K562 (cell line): ENCODE data around the gene GDAP2. TPM values are rescaled to one million over a fixed set of nuclear protein-coding genes. Genes with fewer than 3 reads are reported as not detected.

Experiments used
- CBX8 ChIP-seq: fragments of 200-600 bp; sonication (generic); IDR thresholded peaks from 2 replicates; pipeline ENCODE4 v1.6.1; 2012; ENCODE audit warnings: borderline replicate concordance, mixed run types, low read depth, mild to moderate bottlenecking, moderate library complexity, mixed read lengths, low read length, control low read depth, inconsistent platforms; ENCODE audit not compliant: poor library complexity, severe bottlenecking; ENCODE audit errors: extremely low read depth
- HDGF ChIP-seq: fragments of 450-650 bp; IDR thresholded peaks from 2 replicates; pipeline ENCODE4 v1.6.1; 2016
- MAFF ChIP-seq: IDR thresholded peaks from 2 replicates; pipeline ENCODE4 v1.6.1; 2012; ENCODE audit warnings: low read length, improper control_type of control experiment
- MAX ChIP-seq: sonication (generic); formaldehyde crosslinking; IDR thresholded peaks from 2 replicates; pipeline ENCODE4 v1.9.0; 2022; ENCODE audit warnings: mild to moderate bottlenecking, missing genetic modification reagents
- NR0B1 ChIP-seq: fragments of 450-650 bp; IDR thresholded peaks from one replicate; pipeline ENCODE4 v1.6.1; 2018; ENCODE audit warnings: mild to moderate bottlenecking, moderate library complexity; ENCODE audit not compliant: partially characterized antibody
- SFPQ ChIP-seq: fragments of 200-400 bp; formaldehyde crosslinking; IDR thresholded peaks from 2 replicates; pipeline ENCODE4 v1.6.1; 2017; ENCODE audit warnings: mild to moderate bottlenecking, low read depth, low read length, moderate library complexity
- SRF ChIP-seq, 2 experiments: fragments of 250-450, 450-650 bp in 1 of 2; sonication (Bioruptor Pico) in 1 of 2; sonication (generic) in 1 of 2; formaldehyde crosslinking; IDR thresholded peaks; 2 replicates each; pipeline versions ENCODE4 v1.5.0 to v1.5.1; 2020 to 2022; ENCODE audit warnings: mild to moderate bottlenecking in 1 of 2, missing genetic modification reagents in 1 of 2
- TSHZ1 ChIP-seq: fragments of 250-450 bp; sonication (Bioruptor Pico); IDR thresholded peaks from 2 replicates; pipeline ENCODE4 v1.4.0; 2020; ENCODE audit warnings: mild to moderate bottlenecking, moderate library complexity
- ZC3H11A ChIP-seq: IDR thresholded peaks from 2 replicates; pipeline ENCODE4 v1.6.1; 2012; ENCODE audit warnings: low read depth, low read length, improper control_type of control experiment
- polyA plus RNA-seq, 8 experiments: library from polyadenylated mRNA; depleted of rRNA in 4 of 8; stranded (reverse) in 5 of 8; unstranded in 3 of 8; fragments of >200 nt; fragmentation: Nextera tagmentation in 2 of 8; fragmentation: Illumina TruSeq in 1 of 8; extraction: Ambion mirVana in 2 of 8; extraction: Trizol in 1 of 8; gene quantifications; 2 replicates each; pipeline versions ENCODE4 v1.2.1 to v1.2.3, GENCODE V29; 2011 to 2014; ENCODE audit warnings: inconsistent platforms in 1 of 8, missing spikeins in 1 of 8
- total RNA-seq, 7 experiments: library from RNA; depleted of rRNA in 6 of 7; stranded (reverse); fragments of >200 nt in 6 of 7; fragmentation: Illumina TruSeq in 2 of 7; extraction: Trizol in 2 of 7; gene quantifications; 2 replicates each; pipeline versions ENCODE4 v1.2.1 to v1.2.3, GENCODE V29; 2011 to 2021; ENCODE audit warnings: low replicate concordance in 1 of 7

Gene GDAP2
- total and polyA plus RNA-seq, 9 of the 15 experiments (the other 6 are each of a cell fraction or from before 2014, with no cell fraction given): 4.1 to 23.1 (median 13.2) TPM

- TF ChIP-seq TSHZ1 (CRISPR knock-in tag) (no peak), CBX8 (no peak), SRF (CRISPR knock-in tag; IDR thresholded peaks at IDR 0.05) (no peak), MAFF (no peak), NR0B1 (no peak), HDGF (no peak), MAX (no peak), ZC3H11A (no peak), SFPQ (no peak)
Observed at GRCh38 chr1:117897551-117897950, 31.9 kb downstream of the GDAP2 start (continued).
